ENCODE results near the gene MYO18B.

MYO18B gene

DNA sequence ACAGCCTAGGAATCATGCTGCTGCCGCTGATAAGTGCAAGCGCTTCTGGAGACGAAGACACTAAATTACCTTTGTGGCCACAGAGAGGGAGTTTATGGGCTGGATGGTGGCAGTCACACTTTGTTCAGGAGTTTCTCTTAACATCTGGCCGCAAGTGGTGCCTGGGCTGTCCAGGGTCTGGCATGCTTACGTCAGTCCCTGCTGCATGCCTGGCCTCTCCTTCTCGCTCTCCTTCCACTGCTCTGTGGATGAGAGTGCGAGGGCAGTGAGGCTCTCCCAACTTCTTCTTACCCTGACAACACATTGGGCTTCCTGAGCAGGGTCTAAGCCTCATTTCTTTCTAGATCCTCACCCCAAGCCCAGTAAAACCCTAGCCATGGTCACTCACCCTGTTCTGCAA lies 266.6 kb downstream of the MYO18B start:
- no peak for DNase-seq

DNA sequence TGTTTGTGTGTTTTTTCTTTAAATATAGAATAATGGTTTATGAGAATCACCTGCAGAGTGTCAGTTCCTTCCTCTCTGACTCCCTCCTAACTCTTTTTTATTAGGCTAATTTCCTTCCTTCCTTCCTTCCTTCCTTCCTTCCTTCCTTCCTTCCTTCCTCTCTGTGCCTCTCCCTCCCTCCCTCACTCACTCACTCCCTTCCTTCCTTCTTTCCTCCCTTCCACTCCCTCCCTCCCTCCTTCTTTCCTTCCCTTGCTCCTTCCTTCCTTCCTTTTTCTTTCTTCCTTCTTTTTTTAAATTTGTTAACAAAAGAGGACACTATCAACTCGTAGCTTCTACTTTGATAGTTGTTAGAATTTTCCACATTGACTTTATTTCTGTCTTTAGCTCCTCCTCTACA lies 274.9 kb downstream of the MYO18B start:
- DNase-seq, result no peak

DNA sequence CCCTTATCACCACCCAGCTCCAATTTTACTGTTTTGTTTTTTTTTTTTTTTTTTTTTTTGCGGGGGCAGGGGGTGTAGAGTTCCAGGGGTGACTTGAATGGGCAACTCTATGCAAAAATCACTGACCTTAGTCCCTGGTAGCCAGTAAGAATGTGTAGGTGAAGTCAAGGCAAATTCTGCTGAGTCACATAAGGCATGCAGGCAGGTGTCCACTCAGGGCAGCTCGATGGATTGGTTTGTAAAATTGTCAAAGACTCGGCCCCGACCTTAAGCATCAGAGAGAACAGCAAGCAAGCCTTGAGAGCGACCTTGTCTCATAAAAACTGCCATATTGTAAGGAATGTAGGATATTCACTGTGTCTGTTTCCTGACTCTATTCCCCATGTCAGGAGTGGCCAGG lies 275.9 kb downstream of the MYO18B start:
- no peak for DNase-seq

GRCh38 chr22:26019596-26019995 lies 277.6 kb downstream of the MYO18B start:
- DNase-seq, result no peak

DNA sequence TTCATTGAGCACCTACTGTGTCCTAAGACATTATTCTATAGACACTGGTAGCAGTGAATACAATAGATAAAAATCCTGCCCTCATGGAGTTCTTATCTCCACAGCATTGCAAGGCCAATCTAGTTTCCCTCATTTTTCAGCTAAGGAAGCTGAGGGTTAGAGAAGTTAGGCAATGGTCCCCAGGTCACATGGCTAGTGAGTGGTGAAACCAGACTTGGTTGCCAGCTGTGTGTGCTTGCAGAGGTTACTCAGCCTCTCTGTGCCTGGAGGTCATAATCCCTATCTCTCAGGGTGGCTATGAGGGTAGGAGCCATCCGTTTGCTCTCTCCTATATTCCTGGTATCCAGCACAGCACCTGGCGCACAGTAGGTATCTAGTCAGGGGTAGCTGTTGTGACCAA lies 279.5 kb downstream of the MYO18B start:
- DNase-seq, result no peak

DNA sequence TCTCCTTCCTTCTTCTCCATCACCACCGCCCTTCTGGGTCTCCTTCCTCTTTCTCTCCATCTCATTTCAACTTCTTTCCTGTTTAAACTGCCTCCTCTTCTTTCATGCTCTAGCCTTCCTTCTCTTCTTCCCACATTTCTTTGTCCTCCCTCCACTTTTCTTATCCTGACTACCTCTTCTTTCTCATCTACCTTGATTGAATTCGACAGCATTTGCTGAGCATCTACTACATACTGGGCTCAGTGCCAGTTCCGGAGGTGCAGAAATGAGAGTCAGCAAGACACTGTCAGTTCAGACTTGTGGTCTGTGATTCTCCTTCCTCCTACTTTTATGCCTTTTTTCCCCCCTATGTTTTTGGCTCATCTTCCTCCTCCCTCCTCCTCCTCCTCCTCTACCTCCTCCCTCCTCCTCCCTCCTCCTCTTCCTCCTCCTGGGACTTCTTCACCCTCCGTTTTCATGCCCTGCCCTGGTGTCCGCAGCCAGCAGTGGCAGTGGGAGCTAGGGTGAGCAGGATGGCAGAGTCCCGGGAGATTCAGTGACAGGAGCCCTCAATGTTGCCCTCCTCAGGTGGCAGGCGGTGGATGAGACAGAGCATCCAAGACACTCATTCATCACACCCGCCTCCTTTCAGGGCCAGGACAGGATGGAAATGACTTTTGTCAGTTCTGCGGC lies 281.3 kb downstream of the MYO18B start:
- no peak for DNase-seq

- no peak for DNase-seq
Measured at GRCh38 chr22:26025626-26026025, 283.6 kb downstream of the MYO18B start.

GRCh38 chr22:26027341-26027740 lies 285.4 kb downstream of the MYO18B start:
- no peak for DNase-seq

DNA sequence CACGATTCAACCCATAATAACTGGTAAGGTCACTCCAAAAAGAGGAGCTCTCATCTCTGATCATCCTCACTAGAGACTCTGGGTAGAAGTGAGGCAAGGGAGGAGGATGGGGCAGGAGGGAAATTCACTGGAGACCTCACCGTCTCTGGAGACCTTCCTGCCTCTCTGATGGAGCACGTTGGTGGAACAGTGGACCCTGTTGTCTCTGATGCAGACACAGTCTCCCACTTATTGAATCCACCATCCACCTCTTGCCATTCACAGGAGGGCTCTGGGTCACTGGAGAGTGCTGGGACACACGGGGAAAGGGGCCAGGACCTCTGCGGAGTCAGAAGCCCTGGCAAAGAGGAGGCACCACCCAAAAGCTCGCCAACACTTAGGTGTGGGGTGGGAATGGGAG lies 289.7 kb downstream of the MYO18B start:
- no peak for DNase-seq

GRCh38 chr22:26033071-26033470 lies 291.1 kb downstream of the MYO18B start:
- no peak for DNase-seq

DNA sequence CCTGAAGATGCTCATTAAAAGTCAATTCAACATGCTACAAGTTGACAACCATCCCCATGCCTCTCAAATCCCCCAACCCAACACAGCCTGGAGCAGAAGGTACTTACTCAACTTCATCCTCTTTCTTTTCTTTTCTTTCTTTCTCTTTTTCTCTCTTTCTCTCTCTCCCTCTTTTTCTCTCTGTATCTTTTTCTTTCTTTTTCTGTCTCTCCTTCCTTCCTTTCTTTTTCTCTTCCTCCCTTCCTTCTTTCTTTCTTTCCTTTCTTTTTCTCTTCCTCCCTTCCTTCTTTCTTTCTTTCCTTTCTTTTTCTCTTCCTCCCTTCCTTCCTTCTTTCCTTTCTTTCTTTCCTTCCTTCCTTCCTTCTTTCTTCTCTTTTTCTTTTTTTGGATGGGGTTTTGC lies 291.6 kb downstream of the MYO18B start:
- DNase-seq, result no peak

DNA sequence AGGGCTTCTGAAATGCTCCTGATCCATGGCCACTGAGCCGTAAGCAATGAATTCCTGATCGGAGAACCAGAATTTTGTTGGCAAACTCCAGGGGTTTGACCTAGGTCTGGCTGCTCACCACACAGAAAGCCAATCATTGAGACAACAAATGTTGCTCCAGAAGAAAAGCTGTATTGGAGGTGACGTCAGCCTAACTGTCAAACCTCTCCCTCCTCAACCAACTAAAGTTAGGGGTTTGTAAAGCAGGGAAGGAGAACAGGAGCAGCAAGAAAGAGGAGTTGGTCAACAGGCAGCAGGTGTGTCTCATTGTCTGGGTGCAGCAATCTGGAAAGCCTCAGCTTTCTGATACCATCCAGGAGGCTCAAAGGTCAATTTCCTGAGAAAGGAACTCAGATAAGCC lies 293.5 kb downstream of the MYO18B start:
- DNase-seq, result no peak

DNA sequence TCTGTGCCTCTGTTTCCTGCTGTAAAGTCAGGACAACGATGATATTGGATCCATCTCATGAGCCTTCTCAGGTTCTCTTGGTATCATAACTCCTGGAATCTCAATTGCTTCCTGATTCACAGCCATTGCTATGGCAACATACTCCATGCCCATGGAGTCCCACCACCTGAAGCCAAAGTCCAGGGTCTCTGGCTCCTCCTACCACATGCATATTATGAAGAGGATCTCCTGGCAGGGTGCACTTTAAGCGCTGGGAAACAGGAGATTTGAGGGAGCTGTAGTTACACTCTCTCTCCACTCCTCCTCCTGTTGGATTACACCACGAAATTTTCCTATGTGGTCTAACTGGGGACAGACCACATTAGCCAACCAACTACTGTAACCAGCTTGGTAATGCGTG lies 296.4 kb downstream of the MYO18B start:
- DNase-seq, result no peak

- no peak for DNase-seq
Measured at GRCh38 chr22:26041931-26042330, 299.9 kb downstream of the MYO18B start.

DNA sequence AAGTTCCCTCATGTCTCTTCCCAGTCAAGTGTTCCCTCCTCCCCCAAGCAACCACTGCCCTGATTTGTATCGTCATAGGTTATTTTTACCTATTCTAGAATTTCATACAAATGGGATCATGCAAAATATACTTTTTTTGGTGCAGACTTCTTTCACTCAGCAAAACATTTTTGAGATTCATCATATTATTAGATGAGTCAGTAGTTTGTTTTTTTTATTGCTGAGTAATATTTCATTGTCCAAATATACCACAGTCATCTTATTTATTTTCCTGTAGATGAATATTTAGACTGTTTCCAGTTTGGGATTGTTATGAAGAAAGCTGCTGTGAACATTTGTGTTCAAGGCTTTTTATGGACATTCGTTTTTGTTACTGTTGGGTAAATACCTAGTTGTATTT lies 301.0 kb downstream of the MYO18B start:
- no peak for DNase-seq

- DNase-seq, result no peak
Measured at GRCh38 chr22:26045051-26045450, 303.1 kb downstream of the MYO18B start.

- no peak for DNase-seq
Measured at GRCh38 chr22:26045860-26046259, 303.9 kb downstream of the MYO18B start.

- DNase-seq, result no peak
Measured at GRCh38 chr22:26047516-26047915, 305.5 kb downstream of the MYO18B start.

- DNase-seq, result no peak
Measured at GRCh38 chr22:26047920-26048319, 305.9 kb downstream of the MYO18B start.

GRCh38 chr22:26050079-26050478 lies 308.1 kb downstream of the MYO18B start:
- no peak for DNase-seq

DNA sequence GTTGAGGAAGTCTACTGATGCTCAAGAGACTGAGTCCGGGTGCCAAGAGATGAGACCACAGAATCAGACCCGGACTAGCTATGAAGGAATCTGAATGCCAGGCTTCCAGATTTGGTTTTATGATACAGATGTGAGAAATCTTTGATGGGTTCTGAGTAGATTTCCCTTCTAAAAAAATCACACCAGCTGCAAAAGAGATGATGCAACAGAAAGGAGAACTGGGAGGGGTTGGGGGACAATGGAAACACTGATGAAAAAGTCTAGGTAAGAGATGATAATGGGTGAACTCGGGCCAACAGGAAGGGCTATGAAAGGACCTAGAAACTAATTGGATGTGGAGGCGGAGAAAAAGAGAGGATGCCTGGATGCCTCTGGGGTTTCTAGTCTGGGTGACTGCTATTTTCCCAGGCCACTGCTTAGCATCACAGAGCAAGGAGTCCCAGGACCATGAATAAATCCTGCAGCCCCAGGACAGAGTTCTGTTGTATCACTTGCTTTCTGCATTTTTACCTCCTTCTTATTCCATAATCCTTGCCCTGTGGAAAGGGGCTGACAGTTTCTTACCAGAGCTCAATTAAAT lies 311.8 kb downstream of the MYO18B start:
- DNase-seq, result no peak

DNA sequence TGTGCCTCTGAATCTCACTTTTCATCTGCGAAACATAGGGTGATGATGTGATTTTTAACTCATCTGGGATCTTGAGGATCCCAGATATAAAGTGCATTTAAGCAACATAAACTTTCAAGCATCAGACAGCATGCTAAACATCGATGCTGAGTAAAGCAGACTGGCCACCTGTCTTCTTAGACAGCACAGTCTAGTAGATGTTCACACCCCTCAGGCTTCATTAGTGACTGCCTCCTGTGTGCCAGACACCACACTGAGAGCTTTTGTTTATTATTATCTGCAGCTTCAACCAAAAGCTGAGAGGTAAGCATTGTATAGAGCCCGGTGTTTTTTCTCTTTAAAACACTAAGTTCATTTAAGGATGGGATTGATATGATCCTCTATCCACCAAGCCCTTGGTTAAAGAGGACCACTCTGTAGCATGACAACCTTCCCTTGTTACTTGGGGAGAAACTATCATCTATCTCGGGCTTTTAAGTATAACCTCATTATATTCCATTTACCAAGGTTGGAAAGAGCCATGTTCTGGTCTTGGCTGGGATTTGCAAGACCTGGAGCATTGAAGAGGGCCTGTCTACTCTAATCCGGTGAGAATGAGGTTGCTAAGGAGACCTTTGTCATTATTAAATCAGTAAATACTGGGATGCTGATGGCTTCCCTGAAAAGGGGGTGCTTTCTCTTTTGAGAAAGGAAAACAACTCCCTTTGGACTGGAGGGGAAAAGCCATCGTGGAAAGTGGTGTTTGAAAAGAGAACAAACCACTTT lies 313.0 kb downstream of the MYO18B start:
- no peak for DNase-seq

DNA sequence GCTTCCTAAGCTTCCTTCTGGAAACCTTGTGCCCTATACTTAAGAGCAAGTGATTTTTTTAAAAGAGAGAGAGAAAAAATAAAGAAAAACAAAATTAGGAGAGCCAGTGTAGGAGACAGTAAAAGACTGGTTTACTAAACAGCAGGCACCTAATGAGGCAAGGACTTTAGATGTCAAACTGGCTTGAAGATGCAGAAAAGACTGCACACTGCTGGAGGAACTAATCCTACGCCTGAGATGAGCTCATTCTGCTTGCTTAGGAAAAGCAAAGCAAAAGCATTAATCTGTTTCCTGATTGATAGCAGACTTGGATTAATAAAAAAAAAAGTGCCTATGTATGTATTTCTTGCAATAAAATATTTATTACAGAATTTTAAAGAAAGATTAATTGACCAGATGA lies 313.7 kb downstream of the MYO18B start:
- DNase-seq, result no peak

- DNase-seq, result no peak
Measured at GRCh38 chr22:26056455-26057200, 314.6 kb downstream of the MYO18B start.
